Smooth muscle cell (in vitro differentiated cells): ENCODE measurements around the gene TTC6. TPM values are rescaled to one million over a fixed set of nuclear protein-coding genes. Genes with fewer than 3 reads are reported as not detected.
"Not testable (repeated sequence)": the region's sequence is repeated elsewhere in the genome, so short reads cannot be mapped to it uniquely, and the experiment has no call there.

ENCODE experiments used
- DNase-seq: peaks from one replicate; lab custom pipeline; 2025; ENCODE audit not compliant: unreplicated experiment; lab: John Stamatoyannopoulos, UW
- H2AFZ ChIP-seq: fragments of 200-600 bp; sonication (generic); 2 replicates; pipeline ENCODE4 v1.6.0; 2016; ENCODE audit warnings: antibody characterized with exemption, low read depth, mild to moderate bottlenecking
- H3F3A ChIP-seq: fragments of 200-600 bp; sonication (generic); 2 replicates; pipeline ENCODE4 v1.6.0; 2017; ENCODE audit warnings: antibody characterized with exemption, low read depth
- H3K27ac ChIP-seq: fragments of 200-600 bp; sonication (generic); 2 replicates; pipeline ENCODE4 v1.5.1; 2016; ENCODE audit warnings: low read depth, mild to moderate bottlenecking
- H3K27me3 ChIP-seq: fragments of 200-600 bp; sonication (generic); 2 replicates; pipeline ENCODE4 v1.6.1; 2016; ENCODE audit warnings: low read depth, mild to moderate bottlenecking
- H3K36me3 ChIP-seq: fragments of 200-600 bp; sonication (generic); 2 replicates; pipeline ENCODE4 v1.5.1; 2016; ENCODE audit warnings: low read depth
- H3K4me1 ChIP-seq: fragments of 200-600 bp; sonication (generic); 2 replicates; pipeline ENCODE4 v1.5.1; 2016; ENCODE audit warnings: low read depth
- H3K4me2 ChIP-seq: fragments of 200-600 bp; sonication (generic); 2 replicates; pipeline ENCODE4 v1.6.0; 2016; ENCODE audit warnings: mild to moderate bottlenecking
- H3K4me3 ChIP-seq: fragments of 200-600 bp; sonication (generic); 2 replicates; pipeline ENCODE4 v1.5.1; 2016; ENCODE audit warnings: mild to moderate bottlenecking
- H3K79me2 ChIP-seq: fragments of 200-600 bp; sonication (generic); 2 replicates; pipeline ENCODE4 v1.6.0; 2016; ENCODE audit warnings: low read depth, mild to moderate bottlenecking
- H3K9ac ChIP-seq: fragments of 200-600 bp; sonication (generic); 2 replicates; pipeline ENCODE4 v1.6.0; 2016; ENCODE audit warnings: low read depth
- H3K9me3 ChIP-seq: fragments of 200-600 bp; sonication (generic); replicated peaks from 2 replicates; pipeline ENCODE4 v1.5.1; 2016; ENCODE audit warnings: low read depth
- H4K20me1 ChIP-seq: fragments of 200-600 bp; sonication (generic); 2 replicates; pipeline ENCODE4 v1.6.0; 2016; ENCODE audit warnings: low read depth
- WGBS: methylation state at CpG from one replicate; pipeline ENCODE4 v1.1.7; 2016; ENCODE audit warnings: low lambda C conversion rate; 5-methylcytosine and 5-hydroxymethylcytosine counted together
- polyA plus RNA-seq: library from polyadenylated mRNA; unstranded; fragments of >200 nt; fragmentation: Nextera tagmentation; extraction: Ambion mirVana; gene quantifications from 2 replicates; pipeline ENCODE4 v1.2.1, GENCODE V29; 2016
- total RNA-seq: library from RNA; depleted of rRNA; stranded (reverse); fragments of >200 nt; gene quantifications from 2 replicates; pipeline ENCODE4 v1.2.3, GENCODE V29; 2014
- TF ChIP-seq, protein P1 (sequence below): fragments of 200-600 bp; sonication (generic); IDR thresholded peaks from 2 replicates; pipeline ENCODE4 v1.5.1; 2017; ENCODE audit warnings: borderline replicate concordance, mild to moderate bottlenecking, antibody characterized with exemption; ENCODE audit not compliant: insufficient read depth, poor library complexity, severe bottlenecking

TTC6 gene
- total and polyA plus RNA-seq, 2 experiments from 2014 or later = not detected

DNA sequence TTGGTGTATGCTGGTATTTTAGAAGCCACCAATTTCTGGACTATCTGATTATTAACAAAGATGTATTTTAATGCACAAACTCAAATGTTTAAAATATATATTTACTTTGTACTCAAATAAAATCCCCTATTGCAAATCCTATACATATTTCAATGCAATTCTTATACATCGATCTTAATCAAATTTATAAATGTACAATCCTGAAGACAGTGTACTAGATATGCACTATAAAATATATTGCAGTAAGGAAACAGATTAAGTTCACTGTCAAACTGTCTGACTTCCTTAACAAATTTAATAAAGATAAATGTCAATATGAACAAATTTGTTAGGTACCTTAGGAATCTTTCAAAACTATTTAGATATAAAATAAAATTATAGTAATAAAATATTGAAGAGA is 44.3 kb upstream of the TTC6 start:
- H3K79me2 ChIP-seq = no peaks in the 10 kb centered on the region
- H3K9me3 ChIP-seq = no peaks in the 10 kb centered on the region
- H3K4me3 ChIP-seq = no peak overlapping the region
- no peak for DNase-seq
- H3F3A ChIP-seq = no peaks in the 10 kb centered on the region
- H3K4me2 ChIP-seq = no peak overlapping the region
- H3K9ac ChIP-seq = no peak overlapping the region
- TF ChIP-seq, protein P1, sequence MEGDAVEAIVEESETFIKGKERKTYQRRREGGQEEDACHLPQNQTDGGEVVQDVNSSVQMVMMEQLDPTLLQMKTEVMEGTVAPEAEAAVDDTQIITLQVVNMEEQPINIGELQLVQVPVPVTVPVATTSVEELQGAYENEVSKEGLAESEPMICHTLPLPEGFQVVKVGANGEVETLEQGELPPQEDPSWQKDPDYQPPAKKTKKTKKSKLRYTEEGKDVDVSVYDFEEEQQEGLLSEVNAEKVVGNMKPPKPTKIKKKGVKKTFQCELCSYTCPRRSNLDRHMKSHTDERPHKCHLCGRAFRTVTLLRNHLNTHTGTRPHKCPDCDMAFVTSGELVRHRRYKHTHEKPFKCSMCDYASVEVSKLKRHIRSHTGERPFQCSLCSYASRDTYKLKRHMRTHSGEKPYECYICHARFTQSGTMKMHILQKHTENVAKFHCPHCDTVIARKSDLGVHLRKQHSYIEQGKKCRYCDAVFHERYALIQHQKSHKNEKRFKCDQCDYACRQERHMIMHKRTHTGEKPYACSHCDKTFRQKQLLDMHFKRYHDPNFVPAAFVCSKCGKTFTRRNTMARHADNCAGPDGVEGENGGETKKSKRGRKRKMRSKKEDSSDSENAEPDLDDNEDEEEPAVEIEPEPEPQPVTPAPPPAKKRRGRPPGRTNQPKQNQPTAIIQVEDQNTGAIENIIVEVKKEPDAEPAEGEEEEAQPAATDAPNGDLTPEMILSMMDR = no peak
- no peaks in the 10 kb centered on the region for H3K27me3 ChIP-seq
- no peaks in the 10 kb centered on the region for H3K36me3 ChIP-seq
- H4K20me1 ChIP-seq = no peaks in the 10 kb centered on the region
- H2AFZ ChIP-seq = no peak overlapping the region
- H3K4me1 ChIP-seq = peaks cover 6% of the 10 kb centered on the region
- no peak overlapping the region for H3K27ac ChIP-seq
- WGBS = 87% methylated on average over 1 of the region's 1 CpG

DNA sequence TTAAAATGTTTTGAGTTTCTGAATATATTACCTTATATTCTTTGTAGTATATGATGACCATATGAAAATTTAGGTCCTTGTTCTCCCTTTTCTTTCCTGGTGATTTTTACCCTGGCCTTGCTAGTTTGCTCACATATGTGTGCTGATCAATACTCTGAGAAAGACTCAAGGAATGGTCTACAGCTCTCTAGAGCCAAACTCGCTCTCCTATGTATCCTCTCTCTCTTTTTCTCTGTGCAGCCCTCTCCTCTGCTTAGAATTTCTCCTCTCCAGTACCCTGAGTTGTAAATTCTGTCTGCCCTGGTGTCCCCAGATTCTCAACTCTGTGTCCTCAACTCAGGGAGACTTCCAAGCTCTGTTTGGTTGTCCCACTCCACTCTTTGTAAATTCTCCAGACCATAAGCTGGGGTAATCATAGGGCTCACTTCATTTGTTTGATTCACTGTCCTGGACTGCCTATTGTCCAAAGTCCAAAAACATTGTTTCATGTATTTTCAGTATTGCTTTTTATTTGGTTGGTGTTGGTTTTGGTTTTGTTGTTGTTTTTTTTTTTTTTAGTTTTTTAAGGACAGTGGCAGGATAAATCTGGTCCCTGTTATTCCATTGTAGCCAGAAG is 41.4 kb upstream of the TTC6 start:
- no peak overlapping the region for H2AFZ ChIP-seq
- no peaks in the 10 kb centered on the region for H3K9me3 ChIP-seq
- no peaks in the 10 kb centered on the region for H3K4me1 ChIP-seq
- no peaks in the 10 kb centered on the region for H3K79me2 ChIP-seq
- H3K27me3 ChIP-seq = no peaks in the 10 kb centered on the region
- H4K20me1 ChIP-seq = no peaks in the 10 kb centered on the region
- WGBS = 100% methylated on average over 1 of the region's 1 CpG
- H3K36me3 ChIP-seq = no peaks in the 10 kb centered on the region
- H3F3A ChIP-seq = no peaks in the 10 kb centered on the region
- TF ChIP-seq, protein P1 = no peak
- DNase-seq = no peak
- no peak overlapping the region for H3K4me2 ChIP-seq
- H3K9ac ChIP-seq = no peak overlapping the region
- no peak overlapping the region for H3K4me3 ChIP-seq
- no peak overlapping the region for H3K27ac ChIP-seq

DNA sequence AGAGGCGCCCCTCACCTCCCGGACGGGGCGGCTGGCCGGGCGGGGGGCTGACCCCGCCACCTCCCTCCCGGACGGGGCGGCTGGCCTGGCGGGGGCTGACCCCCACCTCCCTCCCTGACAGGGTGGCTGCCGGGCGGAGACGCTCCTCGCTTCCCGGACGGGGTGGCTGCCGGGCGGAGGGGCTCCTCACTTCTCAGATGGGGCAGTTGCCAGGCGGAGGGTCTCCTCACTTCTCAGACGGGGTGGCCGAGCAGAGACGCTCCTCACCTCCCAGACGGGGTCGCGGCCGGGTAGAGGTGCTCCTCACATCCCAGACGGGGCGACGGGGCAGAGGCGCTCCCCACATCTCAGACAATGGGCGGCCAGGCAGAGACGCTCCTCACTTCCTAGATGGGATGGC is 39.8 kb upstream of the TTC6 start:
- H3K27me3 ChIP-seq, H3K9me3 ChIP-seq, H3K4me3 ChIP-seq, H3K4me1 ChIP-seq, H3K36me3 ChIP-seq, H3F3A ChIP-seq, H4K20me1 ChIP-seq, H3K4me2 ChIP-seq, H3K9ac ChIP-seq, DNase-seq, H3K27ac ChIP-seq, H3K79me2 ChIP-seq, H2AFZ ChIP-seq: not testable (repeated sequence)
- WGBS = 96% methylated on average over 9 of the region's 33 CpGs

DNA sequence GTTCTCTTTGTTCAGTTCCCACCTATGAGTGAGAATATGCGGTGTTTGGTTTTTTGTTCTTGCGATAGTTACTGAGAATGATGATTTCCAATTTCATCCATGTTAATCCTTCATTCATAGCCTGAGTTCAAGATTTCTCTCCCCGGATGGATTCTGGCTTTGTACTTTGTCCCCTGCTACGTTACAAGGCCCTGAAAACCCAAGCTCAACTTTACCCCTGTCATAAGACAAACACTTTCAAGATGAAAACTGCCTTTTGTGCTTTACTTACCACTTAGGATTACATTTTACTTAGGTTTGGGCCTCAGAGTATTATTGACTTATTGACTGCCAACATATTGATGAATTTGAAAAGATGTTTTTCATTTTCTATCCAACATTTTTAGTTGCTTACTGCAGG is 36.7 kb upstream of the TTC6 start:
- Histone ChIP-seq H3F3A (no peaks in the 10 kb centered on the region), H3K4me1 (no peaks in the 10 kb centered on the region)
- TF ChIP-seq, protein P1 = no peak

More for the DNA sequence above, 36.7 kb upstream of the TTC6 start:
- H3K4me2 ChIP-seq = no peak overlapping the region
- H3K36me3 ChIP-seq = no peaks in the 10 kb centered on the region
- H3K27ac ChIP-seq = no peak overlapping the region
- no peaks in the 10 kb centered on the region for H4K20me1 ChIP-seq
- H3K4me3 ChIP-seq = no peak overlapping the region
- H3K9ac ChIP-seq = no peak overlapping the region
- WGBS = 89% methylated on average over 4 of the region's 4 CpGs
- no peaks in the 10 kb centered on the region for H3K79me2 ChIP-seq
- no peak overlapping the region for H2AFZ ChIP-seq
- no peaks in the 10 kb centered on the region for H3K27me3 ChIP-seq
- DNase-seq = no peak
- H3K9me3 ChIP-seq = no peaks in the 10 kb centered on the region
